Mononuclear cell (primary cell): ENCODE results near the gene FOXB2. TPM values are rescaled to one million over a fixed set of nuclear protein-coding genes. Genes with fewer than 3 reads are reported as not detected.
"Not testable (repeated sequence)": the region's sequence is repeated elsewhere in the genome, so short reads cannot be mapped to it uniquely, and the experiment has no call there.

Source experiments
- H3K27me3 ChIP-seq: 2 replicates; pipeline ENCODE4 v1.6.0; 2011; ENCODE audit warnings: low read length, control low read depth; ENCODE audit not compliant: insufficient read depth
- H3K4me1 ChIP-seq: 2 replicates; pipeline ENCODE4 v1.5.1; 2011; ENCODE audit warnings: mild to moderate bottlenecking, low read length, control low read depth; ENCODE audit not compliant: insufficient read depth
- H3K4me3 ChIP-seq: 2 replicates; pipeline ENCODE4 v1.5.1; 2011; ENCODE audit warnings: mild to moderate bottlenecking, low read length, moderate library complexity
- H3K9me3 ChIP-seq: 2 replicates; pipeline ENCODE4 v1.5.1; 2011; ENCODE audit warnings: low read depth, mild to moderate bottlenecking, control low read depth, low read length
- total RNA-seq: library from RNA; depleted of rRNA; stranded (reverse); fragments of >200 nt; gene quantifications from one replicate; pipeline ENCODE4 v1.2.3, GENCODE V29; 2012

The FOXB2 gene
- total RNA-seq, 1 donor, result not detected

GRCh38 chr9:77021291-77021894 is 1.9 kb downstream of the FOXB2 start:
- Histone ChIP-seq H3K4me1 (peaks cover 13% of the 10 kb centered on the region), H3K4me3 (no peak overlapping the region), H3K27me3 (peaks cover 88% of the 10 kb centered on the region), H3K9me3 (no peaks in the 10 kb centered on the region)

DNA sequence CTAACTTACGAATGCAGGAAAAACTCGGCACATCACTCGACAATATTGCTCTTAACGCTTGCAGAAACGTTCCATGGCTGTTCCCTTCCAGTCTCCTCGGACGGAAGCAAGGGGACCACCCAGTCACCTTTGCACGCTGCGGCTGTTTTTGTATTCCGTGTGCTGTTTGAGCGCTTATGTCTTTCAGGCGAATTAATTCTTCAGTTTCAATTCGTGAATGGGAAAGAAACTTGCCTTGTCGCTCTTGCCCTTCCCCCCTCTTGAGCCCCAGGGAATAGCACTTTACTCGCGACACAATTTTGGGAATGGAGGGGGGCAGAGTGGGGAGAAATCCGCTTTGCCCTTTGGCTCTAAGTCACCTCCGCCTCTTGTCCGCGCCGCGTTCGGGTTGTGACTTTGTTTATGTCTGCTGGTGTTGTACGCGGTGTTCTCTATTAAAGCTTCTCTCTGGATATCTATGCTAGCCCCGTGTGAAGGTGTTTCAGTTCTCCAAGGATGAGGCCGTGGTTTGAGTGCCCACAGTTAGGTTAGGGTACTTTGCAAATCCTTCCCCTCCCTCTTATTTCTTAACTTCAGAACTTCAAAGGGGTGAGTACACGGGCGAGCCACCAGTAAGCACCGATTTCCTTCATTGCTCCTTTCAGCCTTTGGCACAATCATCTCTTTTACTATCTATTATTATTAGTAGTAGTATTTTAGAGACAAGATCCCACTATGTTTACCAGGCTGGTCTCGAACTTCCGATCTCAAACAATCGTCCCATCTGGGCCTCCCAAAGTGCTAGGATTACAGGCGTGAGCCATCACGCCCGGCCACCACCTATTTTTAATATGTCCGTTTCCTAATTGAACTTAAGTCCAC is 2.7 kb downstream of the FOXB2 start:
- H3K4me3 ChIP-seq, result no peak overlapping the region
- no peaks in the 10 kb centered on the region for H3K9me3 ChIP-seq
- peaks cover 80% of the 10 kb centered on the region for H3K27me3 ChIP-seq

GRCh38 chr9:77022783-77023440 is 3.5 kb downstream of the FOXB2 start:
- H3K4me1 ChIP-seq, result peaks cover 13% of the 10 kb centered on the region
- H3K27me3 ChIP-seq, result peaks cover 73% of the 10 kb centered on the region
- H3K4me3 ChIP-seq, result no peak overlapping the region
- H3K9me3 ChIP-seq, result no peaks in the 10 kb centered on the region

More for the DNA sequence above, 2.7 kb downstream of the FOXB2 start:
- H3K4me1 ChIP-seq, result peaks cover 13% of the 10 kb centered on the region

DNA sequence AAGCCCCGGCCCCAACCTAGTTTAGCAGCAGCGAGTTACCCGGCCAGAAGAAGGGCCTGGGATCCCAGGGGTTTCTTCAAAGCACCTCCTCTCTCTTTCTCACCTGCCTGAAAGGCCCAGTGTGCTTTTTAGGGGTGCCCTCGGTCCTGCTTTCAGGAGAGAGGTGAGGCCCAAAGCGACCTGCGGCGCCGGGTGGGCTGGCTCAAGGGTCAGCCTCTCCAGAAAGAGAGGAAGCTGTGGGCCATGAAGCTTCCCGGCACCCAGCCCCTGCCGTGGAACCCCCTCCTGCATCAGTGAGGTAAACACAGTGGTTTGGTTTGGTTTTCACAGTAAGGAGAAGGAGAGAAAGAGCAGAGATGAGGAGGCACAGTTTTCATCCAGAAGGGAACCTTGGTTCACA is 4.3 kb downstream of the FOXB2 start:
- peaks cover 13% of the 10 kb centered on the region for H3K4me1 ChIP-seq
- peaks cover 70% of the 10 kb centered on the region for H3K27me3 ChIP-seq
- H3K4me3 ChIP-seq, result no peak overlapping the region
- H3K9me3 ChIP-seq, result no peaks in the 10 kb centered on the region

- peaks cover 60% of the 10 kb centered on the region for H3K27me3 ChIP-seq
- no peak overlapping the region for H3K4me3 ChIP-seq
- H3K4me1 ChIP-seq, result peaks cover 13% of the 10 kb centered on the region
- no peaks in the 10 kb centered on the region for H3K9me3 ChIP-seq
Observed at GRCh38 chr9:77024776-77025545, 5.5 kb downstream of the FOXB2 start.

DNA sequence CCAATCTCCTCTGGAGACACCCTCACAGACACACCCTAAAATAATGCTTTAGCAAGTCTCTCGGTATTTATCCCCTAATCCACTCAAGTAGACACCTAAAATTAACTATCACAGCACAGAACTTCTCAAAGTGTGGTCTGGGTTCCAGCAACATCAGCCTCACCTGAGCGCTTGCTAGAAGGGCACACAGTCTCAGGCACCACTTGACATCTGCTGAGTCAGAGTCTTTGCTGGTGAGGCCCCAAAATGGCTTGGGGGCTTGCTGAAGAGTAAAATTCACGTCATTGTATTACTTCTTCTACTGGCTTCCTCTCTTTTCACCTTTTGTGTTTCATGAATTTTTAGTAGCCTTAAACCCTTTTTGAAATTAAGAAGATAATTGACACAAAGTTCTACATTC is 9.0 kb downstream of the FOXB2 start:
- no peaks in the 10 kb centered on the region for H3K9me3 ChIP-seq
- H3K4me3 ChIP-seq, result no peak overlapping the region
- H3K27me3 ChIP-seq, result peaks cover 33% of the 10 kb centered on the region
- no peaks in the 10 kb centered on the region for H3K4me1 ChIP-seq

GRCh38 chr9:77030045-77030444 is 10.6 kb downstream of the FOXB2 start:
- Histone ChIP-seq H3K4me3 (no peak overlapping the region), H3K4me1 (no peaks in the 10 kb centered on the region), H3K9me3 (no peaks in the 10 kb centered on the region), H3K27me3 (peaks cover 21% of the 10 kb centered on the region)

GRCh38 chr9:77038281-77039036 is 19.0 kb downstream of the FOXB2 start:
- Histone ChIP-seq H3K4me3 (no peak overlapping the region), H3K9me3 (no peaks in the 10 kb centered on the region), H3K27me3 (peaks cover 10% of the 10 kb centered on the region), H3K4me1 (no peaks in the 10 kb centered on the region)

- H3K27me3 ChIP-seq, result peaks cover 7% of the 10 kb centered on the region
- H3K4me3 ChIP-seq, result no peak overlapping the region
- H3K4me1 ChIP-seq, result no peaks in the 10 kb centered on the region
- no peaks in the 10 kb centered on the region for H3K9me3 ChIP-seq
Observed at GRCh38 chr9:77040340-77040739, 20.9 kb downstream of the FOXB2 start.

DNA sequence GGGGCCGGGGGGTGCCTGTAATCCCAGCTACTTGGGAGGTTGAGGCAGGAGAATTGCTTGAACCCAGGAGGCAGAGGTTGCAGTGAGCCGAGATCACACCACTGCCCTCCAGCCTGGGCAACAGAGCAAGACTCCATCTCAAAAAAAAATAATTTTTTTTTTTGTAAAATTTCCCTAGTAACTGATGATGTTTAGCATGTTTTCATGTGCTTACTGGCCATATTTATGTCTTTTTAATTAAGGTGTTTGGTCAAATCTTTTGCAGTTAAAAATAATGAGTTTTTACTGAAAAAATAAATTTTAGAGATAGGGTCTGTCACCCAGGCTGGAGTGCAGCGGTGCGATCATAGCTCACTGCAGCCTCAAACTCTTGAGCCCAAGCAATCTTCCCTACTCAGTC is 24.3 kb downstream of the FOXB2 start:
- H3K27me3 ChIP-seq, H3K9me3 ChIP-seq, H3K4me3 ChIP-seq, H3K4me1 ChIP-seq: not testable (repeated sequence)

- not testable (repeated sequence) for H3K27me3 ChIP-seq, H3K9me3 ChIP-seq, H3K4me1 ChIP-seq
Observed at GRCh38 chr9:77060681-77061080, 41.2 kb downstream of the FOXB2 start.

DNA sequence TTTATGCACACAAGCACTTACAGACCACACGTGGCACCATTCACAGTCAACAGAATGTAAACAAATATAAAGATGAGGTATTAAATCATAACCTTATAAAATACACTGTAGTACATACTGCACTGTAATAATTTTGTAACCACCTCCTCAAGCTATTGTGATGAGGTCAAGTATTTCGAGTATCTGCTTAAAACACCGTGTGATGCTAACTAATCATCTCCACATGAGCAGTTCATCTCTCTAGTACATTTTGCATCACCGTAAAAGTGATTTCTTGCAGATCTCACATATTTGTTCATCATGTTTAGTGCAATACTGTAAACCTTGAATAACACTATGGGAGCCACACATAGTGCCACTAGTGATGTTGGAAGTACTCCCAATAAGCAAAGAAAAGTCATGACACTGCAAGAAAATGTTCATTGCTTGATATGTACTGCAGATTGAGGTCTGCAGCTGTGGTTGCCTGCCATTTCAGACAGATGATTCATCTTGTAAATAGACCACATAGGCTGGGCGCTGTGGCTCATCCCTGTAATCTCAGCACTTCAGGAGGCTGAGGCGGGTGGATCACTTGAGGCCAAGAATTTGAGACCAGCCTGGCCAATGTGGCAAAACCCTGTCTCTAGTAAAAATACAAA is 44.3 kb downstream of the FOXB2 start:
- no peaks in the 10 kb centered on the region for H3K4me1 ChIP-seq
- H3K27me3 ChIP-seq, result no peaks in the 10 kb centered on the region
- no peaks in the 10 kb centered on the region for H3K9me3 ChIP-seq
- no peak overlapping the region for H3K4me3 ChIP-seq

More at GRCh38 chr9:77060681-77061080, 41.2 kb downstream of the FOXB2 start:
- not testable (repeated sequence) for H3K4me3 ChIP-seq

DNA sequence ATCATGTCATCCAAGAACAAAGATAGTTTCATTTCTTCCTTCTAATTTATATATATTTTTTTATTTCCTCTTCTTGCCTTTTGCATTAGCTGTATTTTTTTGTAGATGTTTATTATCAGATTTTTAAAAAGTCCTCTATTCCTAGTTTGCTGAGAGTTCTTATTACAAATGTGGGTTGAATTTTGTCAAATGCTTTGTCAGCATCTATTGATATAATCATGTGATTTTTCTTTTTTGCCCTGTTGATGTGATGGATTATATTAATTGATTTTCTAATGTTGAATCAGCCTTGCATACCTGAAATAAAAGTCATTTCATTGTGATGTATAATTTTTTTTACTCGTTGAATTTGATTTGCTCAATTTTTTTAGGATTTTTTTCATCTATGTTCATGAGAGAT is 46.9 kb downstream of the FOXB2 start:
- H3K4me3 ChIP-seq, result no peak overlapping the region
- no peaks in the 10 kb centered on the region for H3K27me3 ChIP-seq
- H3K9me3 ChIP-seq, result no peaks in the 10 kb centered on the region
- no peaks in the 10 kb centered on the region for H3K4me1 ChIP-seq
